Measurements from ENCODE around the gene ZFAND2B.

- TF ChIP-seq EZH2 (IDR thresholded peaks at IDR 0.05; ENCODE audit: borderline replicate concordance, insufficient read depth, low read depth, low read length, poor library complexity, severe bottlenecking) (no peak), CTCF (IDR thresholded peaks at IDR 0.05) (no peak)
These were observed 22.5 kb upstream of the ZFAND2B start for GRCh38 chr2:219184121-219184520.

All from B cell (primary cell).